ENCODE results near the gene RBP5. TPM values are rescaled to one million over a fixed set of nuclear protein-coding genes. Genes with fewer than 3 reads are reported as not detected.

Gene RBP5
- total RNA-seq, 1 donor from 2014 or later, result 1.1 TPM

Other genes starting within 250 kb of the RBP5 start
- gene LRRC23, start 224.1 kb downstream of the RBP5 start, total RNA-seq, result 26.6 TPM
- 41.9 TPM for gene ENO2, start 214.3 kb downstream of the RBP5 start, total RNA-seq
- gene ATN1, start 200.9 kb downstream of the RBP5 start, total RNA-seq, result 123 TPM
- gene RNU7-1, start 185.1 kb downstream of the RBP5 start, total RNA-seq, result not detected
- 181 TPM for gene C12orf57, start 184.9 kb downstream of the RBP5 start, total RNA-seq
- 209 TPM for gene PTPN6, start 177.5 kb downstream of the RBP5 start, total RNA-seq
- gene PHB2, start 158.2 kb downstream of the RBP5 start, total RNA-seq, result 138 TPM
- 39.6 TPM for gene EMG1, start 158.0 kb downstream of the RBP5 start, total RNA-seq
- 67.7 TPM for gene LPCAT3, start 110.4 kb downstream of the RBP5 start, total RNA-seq
- gene C1S, start 68.2 kb downstream of the RBP5 start, total RNA-seq, result 280 TPM
- gene C1R, start 36.4 kb downstream of the RBP5 start, total RNA-seq, result 373 TPM
- 80.5 TPM for gene C1RL, start 19.7 kb downstream of the RBP5 start, total RNA-seq
- gene CLSTN3, start 1.5 kb upstream of the RBP5 start, total RNA-seq, result 36.8 TPM
- 47.8 TPM for gene PEX5, start 60.8 kb upstream of the RBP5 start, total RNA-seq
- not detected for gene ACSM4, start 175.2 kb upstream of the RBP5 start, total RNA-seq